GM10248 (cell line): ENCODE results near the gene ADGB.

Experiments
- CTCF ChIA-PET: fragments of 300-600 bp; sonication (Branson Sonifier 250); formaldehyde crosslinking; extraction: SDS; loops from one replicate; lab custom pipeline; 2021; ENCODE audit warnings: antibody characterized with exemption; lab: Yijun Ruan, JAX
- POLR2A ChIA-PET: fragments of 350-650 bp; sonication (Branson Sonifier 250); formaldehyde crosslinking; extraction: SDS; loops from one replicate; lab custom pipeline; 2020; ENCODE audit warnings: antibody characterized with exemption; lab: Yijun Ruan, JAX
- DNase-seq: peaks from one replicate; pipeline ENCODE4 v3.0.0; 2012; ENCODE audit errors: extremely low spot score
- CTCF ChIP-seq: IDR thresholded peaks from 2 replicates; pipeline ENCODE4 v1.5.1; 2012; ENCODE audit warnings: mild to moderate bottlenecking, low read depth; ENCODE audit errors: extremely low read depth, missing control alignments, control extremely low read depth

Gene ADGB

DNA sequence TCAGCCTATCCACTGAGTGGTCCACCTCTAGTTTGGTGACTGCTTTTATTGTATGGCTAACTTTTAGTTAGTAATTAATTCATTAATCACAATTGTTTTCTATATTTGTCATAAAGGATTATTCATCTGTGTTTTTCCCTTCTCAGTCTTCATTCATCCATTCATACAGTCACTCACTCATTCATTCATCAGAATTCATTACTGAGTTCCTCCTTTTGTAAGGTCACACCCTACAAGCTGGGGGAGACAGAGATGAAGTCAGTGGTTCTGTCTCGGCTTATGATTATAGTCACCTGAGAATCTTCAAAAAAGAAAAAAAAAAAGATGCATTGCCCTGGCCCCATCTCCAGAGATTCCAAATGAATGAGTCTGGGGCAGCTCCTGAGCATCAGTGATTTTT lies 257.1 kb downstream of the ADGB start:
- POLR2A ChIA-PET, result no interaction called here

DNA sequence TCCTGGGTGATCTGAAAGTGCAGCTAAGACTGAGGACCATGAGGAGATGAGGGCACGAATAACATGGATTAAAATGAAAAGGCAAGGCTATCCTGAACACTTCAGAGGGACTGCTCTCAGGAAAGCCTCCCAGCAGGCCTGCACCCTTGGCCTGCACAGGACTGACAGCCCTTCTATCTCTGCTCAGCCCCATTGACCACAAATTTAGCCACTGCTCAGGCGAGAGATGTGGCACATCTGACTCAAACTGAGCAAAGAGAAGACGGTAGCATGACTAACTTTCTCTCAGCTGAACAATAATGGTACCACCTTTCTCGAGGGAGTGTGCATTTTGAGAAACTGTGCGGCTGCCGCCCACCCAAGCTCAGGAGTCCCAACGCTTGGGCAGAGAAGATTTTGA lies 257.5 kb downstream of the ADGB start:
- CTCF ChIA-PET, result interaction anchor here (1.0 to 1.5 kb wide), 3 partner anchors 9 to 38 kb away, joined by 3 read pairs; no protein-coding TSS in a partner anchor
- POLR2A ChIA-PET, result no interaction called here
- TF ChIP-seq CTCF, result no peak
- DNase-seq, result peak; percentile 13

More for the DNA sequence above, 257.1 kb downstream of the ADGB start:
- TF ChIP-seq CTCF, result no peak
- CTCF ChIA-PET, result interaction anchor here (1.0 to 1.5 kb wide), 2 partner anchors 28 to 39 kb away, joined by 3 read pairs; no protein-coding TSS in a partner anchor
- DNase-seq, result no peak

GRCh38 chr6:146857180-146857979 lies 258.6 kb downstream of the ADGB start:
- ChIA-PET CTCF (interaction anchor here (0.7 to 1.8 kb wide), 8 partner anchors 9 to 528 kb away, joined by 3 to 6 read pairs (median 3); no protein-coding TSS in a partner anchor), POLR2A (no interaction called here)
- TF ChIP-seq CTCF, result peak; percentile 99
- peak; percentile 81 for DNase-seq

DNA sequence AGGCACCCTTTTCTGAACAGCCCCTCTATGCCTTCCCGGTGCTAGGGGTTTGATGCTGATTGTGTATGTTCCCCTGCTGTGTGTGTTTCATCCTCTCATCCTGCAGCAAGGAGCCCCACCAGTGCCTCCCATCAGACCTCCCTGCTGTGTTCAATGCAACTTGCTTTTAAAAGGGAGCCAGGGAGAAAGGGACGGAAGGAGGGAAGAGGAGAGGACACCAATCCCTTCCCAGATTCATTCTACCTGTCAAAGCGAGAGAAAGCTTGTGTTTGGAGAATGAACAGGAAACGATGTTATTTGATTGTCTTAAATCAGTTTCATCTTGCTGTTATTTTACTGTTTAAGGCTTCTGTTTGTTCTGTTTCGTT lies 259.2 kb downstream of the ADGB start:
- TF ChIP-seq CTCF, result no peak
- no peak for DNase-seq
- CTCF ChIA-PET, result interaction anchor here (0.7 to 1.8 kb wide), 5 partner anchors 8 to 527 kb away, joined by 3 to 6 read pairs (median 3); no protein-coding TSS in a partner anchor
- POLR2A ChIA-PET, result no interaction called here

DNA sequence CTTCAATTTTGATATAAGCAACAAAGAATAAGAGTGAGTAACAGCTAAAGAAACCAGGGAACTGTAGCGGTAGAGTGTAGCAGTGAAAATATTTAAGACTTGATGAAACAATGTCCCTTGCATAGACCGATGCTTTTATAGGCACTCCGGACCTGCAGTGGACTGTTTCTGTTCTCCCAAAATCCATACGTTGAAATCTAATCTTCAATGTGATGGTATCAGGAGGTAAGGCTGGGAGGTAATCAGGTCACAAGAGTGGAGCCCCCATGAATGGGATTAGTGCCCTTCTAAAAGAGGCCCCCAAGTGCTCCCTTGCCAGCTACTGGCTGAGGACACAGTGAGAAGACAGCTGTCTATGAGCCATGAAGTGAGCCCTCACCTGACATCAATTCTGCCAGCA lies 260.4 kb downstream of the ADGB start:
- no peak for DNase-seq
- no peak for TF ChIP-seq CTCF
- ChIA-PET CTCF (no interaction called here), POLR2A (no interaction called here)

GRCh38 chr6:146859795-146860495 lies 261.2 kb downstream of the ADGB start:
- DNase-seq, result no peak
- no peak for TF ChIP-seq CTCF
- ChIA-PET CTCF (no interaction called here), POLR2A (no interaction called here)
